Fibroblast of pulmonary artery (primary cell): ENCODE results near the gene RNF215.

Experiments used
- DNase-seq: peaks from one replicate; pipeline ENCODE4 v3.0.0-alpha.2; 2010; ENCODE audit warnings: low read depth
- H3K4me3 ChIP-seq: replicated peaks from 2 replicates; pipeline ENCODE4 v1.5.1; 2011; ENCODE audit warnings: low read depth, mild to moderate bottlenecking, control low read depth, low read length, moderate library complexity
- TF ChIP-seq, protein P1 (sequence below): IDR thresholded peaks from 2 replicates; pipeline ENCODE4 v1.5.1; 2011; ENCODE audit warnings: mild to moderate bottlenecking, control low read depth, low read length, inconsistent platforms; ENCODE audit errors: missing control alignments

The RNF215 gene

DNA sequence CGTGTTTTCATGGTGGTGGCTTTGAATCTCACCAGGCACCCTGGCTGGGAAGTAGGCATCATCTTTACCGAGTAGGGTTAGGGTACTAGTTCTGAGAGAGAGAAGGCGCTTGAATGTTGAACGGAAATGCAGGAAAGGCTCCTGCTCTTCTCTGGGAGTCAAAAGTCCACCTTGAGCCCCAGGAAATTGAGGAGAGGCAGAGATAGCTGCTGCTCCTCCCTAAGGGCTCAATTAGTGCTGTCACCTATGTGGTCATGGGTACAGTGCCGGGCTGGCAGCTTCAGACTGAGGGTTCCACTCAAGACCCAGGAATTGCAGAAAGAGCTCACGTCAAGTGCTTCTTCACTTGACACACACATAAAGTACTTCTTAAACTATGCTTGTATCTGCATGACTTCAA is 28.7 kb downstream of the RNF215 start:
- H3K4me3 ChIP-seq: no peak overlapping the region
- TF ChIP-seq, protein P1, sequence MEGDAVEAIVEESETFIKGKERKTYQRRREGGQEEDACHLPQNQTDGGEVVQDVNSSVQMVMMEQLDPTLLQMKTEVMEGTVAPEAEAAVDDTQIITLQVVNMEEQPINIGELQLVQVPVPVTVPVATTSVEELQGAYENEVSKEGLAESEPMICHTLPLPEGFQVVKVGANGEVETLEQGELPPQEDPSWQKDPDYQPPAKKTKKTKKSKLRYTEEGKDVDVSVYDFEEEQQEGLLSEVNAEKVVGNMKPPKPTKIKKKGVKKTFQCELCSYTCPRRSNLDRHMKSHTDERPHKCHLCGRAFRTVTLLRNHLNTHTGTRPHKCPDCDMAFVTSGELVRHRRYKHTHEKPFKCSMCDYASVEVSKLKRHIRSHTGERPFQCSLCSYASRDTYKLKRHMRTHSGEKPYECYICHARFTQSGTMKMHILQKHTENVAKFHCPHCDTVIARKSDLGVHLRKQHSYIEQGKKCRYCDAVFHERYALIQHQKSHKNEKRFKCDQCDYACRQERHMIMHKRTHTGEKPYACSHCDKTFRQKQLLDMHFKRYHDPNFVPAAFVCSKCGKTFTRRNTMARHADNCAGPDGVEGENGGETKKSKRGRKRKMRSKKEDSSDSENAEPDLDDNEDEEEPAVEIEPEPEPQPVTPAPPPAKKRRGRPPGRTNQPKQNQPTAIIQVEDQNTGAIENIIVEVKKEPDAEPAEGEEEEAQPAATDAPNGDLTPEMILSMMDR: no peak
- no peak for DNase-seq

DNA sequence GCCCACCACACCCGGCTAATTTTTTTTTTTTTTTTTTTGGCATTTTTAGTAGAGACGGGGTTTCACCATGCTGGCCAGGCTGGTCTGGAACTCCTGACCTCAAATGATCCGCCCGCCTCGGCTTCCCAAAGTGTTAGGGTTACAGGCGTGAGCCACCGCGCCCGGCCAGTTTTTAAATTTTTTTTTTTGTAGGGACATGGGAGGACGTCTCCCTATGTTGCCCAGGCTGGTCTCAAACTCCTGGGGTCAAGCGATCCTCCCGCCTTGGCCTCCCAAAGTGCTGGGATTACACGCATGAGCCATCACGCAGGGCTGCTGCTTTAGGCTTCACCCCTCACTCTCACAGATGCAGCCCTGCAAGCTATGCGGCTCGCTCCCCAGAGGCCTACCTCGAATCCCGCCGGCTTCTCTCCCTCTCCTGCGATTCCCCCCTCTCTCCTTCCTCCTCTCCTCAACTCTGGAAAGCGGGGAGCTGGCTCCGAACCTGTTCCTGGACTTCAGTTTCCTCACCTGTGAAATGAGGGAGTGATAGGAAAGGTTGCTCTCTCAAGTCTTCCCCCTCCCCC is 29.5 kb downstream of the RNF215 start:
- H3K4me3 ChIP-seq: peak overlapping the region; percentile 96
- TF ChIP-seq, protein P1: no peak

DNA sequence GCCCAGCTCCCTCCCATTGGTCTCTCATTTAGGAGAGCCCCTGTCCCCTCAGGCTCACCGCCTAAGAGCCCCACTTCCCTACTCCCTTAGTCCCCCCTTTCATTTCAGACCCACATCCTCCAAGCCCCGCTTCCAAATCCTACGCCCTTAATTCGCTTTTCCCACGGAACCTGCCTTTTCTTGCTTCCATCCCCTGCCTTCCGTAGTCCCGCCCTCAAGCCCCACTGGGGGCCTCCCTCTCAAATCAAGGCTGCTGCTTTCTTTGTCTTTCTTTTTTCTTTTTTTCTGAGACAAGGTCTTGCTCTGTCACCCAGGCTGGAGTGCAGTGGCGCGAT is 30.0 kb downstream of the RNF215 start:
- peak overlapping the region; percentile 96 for H3K4me3 ChIP-seq
- TF ChIP-seq, protein P1: no peak
- no peak for DNase-seq

More for the DNA sequence above, 29.5 kb downstream of the RNF215 start:
- DNase-seq: no peak

DNA sequence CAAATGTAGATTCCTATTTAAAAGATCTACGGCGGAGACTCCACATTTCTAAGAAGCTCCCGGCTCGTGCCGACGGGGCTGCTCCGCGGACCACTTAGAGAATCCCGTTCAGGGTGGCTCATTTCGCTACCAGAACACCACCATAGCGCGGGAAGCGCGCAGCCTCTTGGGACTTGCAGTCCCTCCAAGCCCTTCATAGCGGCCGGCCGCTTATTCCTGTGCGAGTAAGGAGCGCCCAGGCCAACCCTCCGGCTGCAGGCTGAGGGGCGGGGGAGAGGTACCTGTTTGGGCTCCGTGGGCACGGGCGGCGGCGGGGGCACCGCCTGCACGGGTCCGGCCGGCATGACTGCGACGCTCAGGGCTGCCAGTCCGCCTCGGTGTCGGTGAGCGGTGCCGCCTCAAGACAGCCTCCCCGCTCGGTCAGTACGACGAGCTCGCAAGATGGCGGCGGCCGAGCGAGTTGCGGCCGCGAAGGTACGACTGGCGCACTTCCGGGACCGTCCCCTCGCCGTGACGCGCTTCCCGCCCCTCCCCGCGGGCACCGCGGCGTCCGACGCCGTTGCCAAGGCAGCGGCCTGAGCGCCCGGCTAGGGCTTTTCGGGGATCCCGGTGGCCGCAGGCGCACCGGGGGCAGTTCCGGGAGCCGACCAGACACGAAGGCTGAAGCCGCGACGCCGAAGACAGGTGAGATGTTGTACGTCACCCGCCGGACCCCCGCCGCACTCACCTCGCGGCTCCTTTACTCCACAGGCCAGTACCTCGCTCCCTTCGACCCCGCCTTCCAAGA is 30.6 kb downstream of the RNF215 start, which contains the start of the genes CCDC157 and SF3A1:
TSS of gene CCDC157 (plus strand) at position 559 of the 787 bp plus-strand sequence. CDS start 8,994 bp downstream, outside the sequence.
TSS of gene SF3A1 (minus strand) at position 446 of the 787 bp plus-strand sequence. CDS start at position 344, 102 bp downstream.
- TF ChIP-seq, protein P1: no peak
- DNase-seq: peak; percentile 92
- H3K4me3 ChIP-seq: peak within 1 kb of the TSS; percentile 96

DNA sequence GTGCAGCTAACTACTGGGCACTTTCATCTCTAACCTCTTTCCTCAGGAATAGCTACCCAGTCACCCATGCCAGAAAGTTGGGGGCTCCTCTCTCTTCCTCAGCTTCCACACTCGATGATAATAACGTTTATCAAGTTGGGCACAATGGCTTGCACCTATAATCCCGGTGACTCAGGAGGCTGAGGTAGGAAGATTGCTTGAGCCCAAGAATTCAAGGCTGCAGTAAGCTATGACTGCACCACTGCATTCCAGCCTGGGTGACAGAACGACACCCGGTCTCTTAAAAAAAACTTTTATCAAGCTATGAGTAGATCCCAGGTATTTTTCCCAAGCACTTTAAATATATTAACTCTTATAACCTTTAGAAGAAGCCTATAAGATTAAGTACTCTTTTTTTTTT is 32.6 kb downstream of the RNF215 start:
- DNase-seq: no peak
- no peak overlapping the region for H3K4me3 ChIP-seq
- TF ChIP-seq, protein P1: no peak

DNA sequence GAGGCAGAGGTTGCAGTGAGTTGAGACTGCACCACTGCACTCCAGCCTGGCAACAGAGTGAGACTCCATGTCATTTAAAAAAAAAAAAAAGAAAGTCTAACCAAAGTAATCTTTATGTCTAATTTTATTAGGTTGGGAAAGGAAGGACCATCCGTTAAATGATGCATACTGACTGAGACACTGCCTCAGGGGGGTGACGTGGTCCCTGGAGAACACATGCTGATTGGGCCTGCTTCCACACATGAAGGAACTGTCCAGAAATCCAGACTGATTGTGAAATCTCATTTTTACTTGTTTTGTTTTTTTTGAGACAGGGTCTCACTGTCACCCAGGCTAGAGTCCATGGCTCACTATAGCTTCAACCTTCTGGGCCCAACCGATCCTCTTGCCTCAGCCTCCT is 36.0 kb downstream of the RNF215 start:
- DNase-seq: no peak
- TF ChIP-seq, protein P1: no peak
- H3K4me3 ChIP-seq: no peak overlapping the region
